K562 (cell line): ENCODE data around the gene LSM8. TPM values are rescaled to one million over a fixed set of nuclear protein-coding genes. Genes with fewer than 3 reads are reported as not detected.

Source experiments
- ARID1B ChIP-seq: fragments of 450-650 bp; IDR thresholded peaks from 2 replicates; pipeline ENCODE4 v1.6.1; 2016; ENCODE audit warnings: antibody characterized with exemption, mild to moderate bottlenecking, inconsistent platforms
- GABPA ChIP-seq: fragments of 200-800 bp; sonication (Bioruptor generic); conservative IDR thresholded peaks from 2 replicates; pipeline ENCODE4 v1.6.1; 2016; ENCODE audit warnings: low read depth, missing genetic modification characterization, missing compliant biosample characterization
- MIER1 ChIP-seq: fragments of 450-650 bp; IDR thresholded peaks from 2 replicates; pipeline ENCODE4 v1.6.1; 2016; ENCODE audit warnings: antibody characterized with exemption, mild to moderate bottlenecking, low read depth
- TCF3 ChIP-seq: sonication (generic); formaldehyde crosslinking; IDR thresholded peaks from 2 replicates; pipeline ENCODE4 v1.4.0; 2020; ENCODE audit warnings: mild to moderate bottlenecking, missing genetic modification reagents
- polyA plus RNA-seq, 8 experiments: library from polyadenylated mRNA; depleted of rRNA in 4 of 8; stranded (reverse) in 5 of 8; unstranded in 3 of 8; fragments of >200 nt; fragmentation: Nextera tagmentation in 2 of 8; fragmentation: Illumina TruSeq in 1 of 8; extraction: Ambion mirVana in 2 of 8; extraction: Trizol in 1 of 8; gene quantifications; 2 replicates each; pipeline versions ENCODE4 v1.2.1 to v1.2.3, GENCODE V29; 2011 to 2014; ENCODE audit warnings: inconsistent platforms in 1 of 8, missing spikeins in 1 of 8
- total RNA-seq, 7 experiments: library from RNA; depleted of rRNA in 6 of 7; stranded (reverse); fragments of >200 nt in 6 of 7; fragmentation: Illumina TruSeq in 2 of 7; extraction: Trizol in 2 of 7; gene quantifications; 2 replicates each; pipeline versions ENCODE4 v1.2.1 to v1.2.3, GENCODE V29; 2011 to 2021; ENCODE audit warnings: low replicate concordance in 1 of 7
- TF ChIP-seq, protein P1 (sequence below), 2 experiments: fragments of 150-350 bp in 1 of 2; IDR thresholded peaks; 2 replicates each; pipeline ENCODE4 v1.6.1; 2012 to 2016; ENCODE audit warnings: low read depth in 2 of 2, low read length in 2 of 2, mild to moderate bottlenecking in 1 of 2, moderate library complexity in 1 of 2
- TF ChIP-seq, protein P2 (sequence below): fragments of 250-450 bp; sonication (Bioruptor Pico); IDR thresholded peaks from 2 replicates; pipeline ENCODE4 v1.8.0; 2022; ENCODE audit warnings: moderate library complexity, mild to moderate bottlenecking, inconsistent platforms
- TF ChIP-seq, protein P3 (sequence below): IDR thresholded peaks from 2 replicates; pipeline ENCODE4 v1.6.1; 2014; ENCODE audit warnings: antibody characterized with exemption
- TF ChIP-seq, protein P4 (sequence below): IDR thresholded peaks from 2 replicates; pipeline ENCODE4 v1.6.1; 2012; ENCODE audit warnings: low read depth, low read length, improper control_type of control experiment, borderline replicate concordance
- TF ChIP-seq, protein P5 (sequence below): IDR thresholded peaks from 3 replicates; pipeline ENCODE4 v1.6.1; 2011; ENCODE audit warnings: borderline replicate concordance, mild to moderate bottlenecking, moderate library complexity; ENCODE audit not compliant: insufficient read length; ENCODE audit errors: extremely low read depth

Gene LSM8
- total and polyA plus RNA-seq, 9 of the 15 experiments (the other 6 are each of a cell fraction or from before 2014, with no cell fraction given) = 81.5 to 340 (median 180) TPM

DNA sequence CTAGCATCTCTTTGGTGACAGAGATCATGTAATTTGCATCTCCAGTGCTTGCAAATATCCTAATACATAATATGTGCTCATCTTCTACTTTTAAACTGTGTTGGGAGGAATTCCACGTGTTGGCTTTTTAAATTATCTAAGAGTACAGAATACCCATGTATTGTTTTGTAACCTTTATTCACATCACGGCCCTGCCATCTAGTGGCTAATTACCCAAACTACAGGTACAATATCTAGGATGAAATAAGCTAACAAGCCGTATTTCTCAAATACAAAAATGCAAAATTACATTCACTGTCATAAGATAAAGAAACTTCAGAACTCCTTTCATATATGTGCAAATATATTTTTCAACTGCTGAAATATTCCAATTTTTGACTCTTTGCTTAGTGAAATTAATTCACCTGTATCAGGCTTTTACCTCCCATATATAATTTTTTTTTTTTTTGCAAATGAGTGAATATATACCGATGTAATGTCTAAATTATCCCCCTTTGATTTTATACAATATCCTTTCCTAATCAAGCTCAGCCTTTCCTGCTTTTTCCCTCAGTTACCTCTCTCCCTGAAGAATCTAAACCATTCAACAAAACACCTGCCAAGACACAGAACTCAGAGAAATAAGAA is 30.3 kb upstream of the LSM8 start (continued):
- TF ChIP-seq, protein P1, sequence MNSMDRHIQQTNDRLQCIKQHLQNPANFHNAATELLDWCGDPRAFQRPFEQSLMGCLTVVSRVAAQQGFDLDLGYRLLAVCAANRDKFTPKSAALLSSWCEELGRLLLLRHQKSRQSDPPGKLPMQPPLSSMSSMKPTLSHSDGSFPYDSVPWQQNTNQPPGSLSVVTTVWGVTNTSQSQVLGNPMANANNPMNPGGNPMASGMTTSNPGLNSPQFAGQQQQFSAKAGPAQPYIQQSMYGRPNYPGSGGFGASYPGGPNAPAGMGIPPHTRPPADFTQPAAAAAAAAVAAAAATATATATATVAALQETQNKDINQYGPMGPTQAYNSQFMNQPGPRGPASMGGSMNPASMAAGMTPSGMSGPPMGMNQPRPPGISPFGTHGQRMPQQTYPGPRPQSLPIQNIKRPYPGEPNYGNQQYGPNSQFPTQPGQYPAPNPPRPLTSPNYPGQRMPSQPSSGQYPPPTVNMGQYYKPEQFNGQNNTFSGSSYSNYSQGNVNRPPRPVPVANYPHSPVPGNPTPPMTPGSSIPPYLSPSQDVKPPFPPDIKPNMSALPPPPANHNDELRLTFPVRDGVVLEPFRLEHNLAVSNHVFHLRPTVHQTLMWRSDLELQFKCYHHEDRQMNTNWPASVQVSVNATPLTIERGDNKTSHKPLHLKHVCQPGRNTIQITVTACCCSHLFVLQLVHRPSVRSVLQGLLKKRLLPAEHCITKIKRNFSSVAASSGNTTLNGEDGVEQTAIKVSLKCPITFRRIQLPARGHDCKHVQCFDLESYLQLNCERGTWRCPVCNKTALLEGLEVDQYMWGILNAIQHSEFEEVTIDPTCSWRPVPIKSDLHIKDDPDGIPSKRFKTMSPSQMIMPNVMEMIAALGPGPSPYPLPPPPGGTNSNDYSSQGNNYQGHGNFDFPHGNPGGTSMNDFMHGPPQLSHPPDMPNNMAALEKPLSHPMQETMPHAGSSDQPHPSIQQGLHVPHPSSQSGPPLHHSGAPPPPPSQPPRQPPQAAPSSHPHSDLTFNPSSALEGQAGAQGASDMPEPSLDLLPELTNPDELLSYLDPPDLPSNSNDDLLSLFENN (IDR thresholded peaks at IDR 0.05; ENCODE audit: low read depth in 2 of 2, low read length in 2 of 2) = no peak
- TF ChIP-seq, protein P2, sequence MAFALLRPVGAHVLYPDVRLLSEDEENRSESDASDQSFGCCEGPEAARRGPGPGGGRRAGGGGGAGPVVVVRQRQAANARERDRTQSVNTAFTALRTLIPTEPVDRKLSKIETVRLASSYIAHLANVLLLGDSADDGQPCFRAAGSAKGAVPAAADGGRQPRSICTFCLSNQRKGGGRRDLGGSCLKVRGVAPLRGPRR (CRISPR knock-in tag) = no peak
- TF ChIP-seq, protein P3, sequence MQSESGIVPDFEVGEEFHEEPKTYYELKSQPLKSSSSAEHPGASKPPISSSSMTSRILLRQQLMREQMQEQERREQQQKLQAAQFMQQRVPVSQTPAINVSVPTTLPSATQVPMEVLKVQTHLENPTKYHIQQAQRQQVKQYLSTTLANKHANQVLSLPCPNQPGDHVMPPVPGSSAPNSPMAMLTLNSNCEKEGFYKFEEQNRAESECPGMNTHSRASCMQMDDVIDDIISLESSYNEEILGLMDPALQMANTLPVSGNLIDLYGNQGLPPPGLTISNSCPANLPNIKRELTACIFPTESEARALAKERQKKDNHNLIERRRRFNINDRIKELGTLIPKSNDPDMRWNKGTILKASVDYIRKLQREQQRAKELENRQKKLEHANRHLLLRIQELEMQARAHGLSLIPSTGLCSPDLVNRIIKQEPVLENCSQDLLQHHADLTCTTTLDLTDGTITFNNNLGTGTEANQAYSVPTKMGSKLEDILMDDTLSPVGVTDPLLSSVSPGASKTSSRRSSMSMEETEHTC = no peak
- TF ChIP-seq TCF3 = no peak
- TF ChIP-seq GABPA (tag) = no peak
- TF ChIP-seq, protein P4, sequence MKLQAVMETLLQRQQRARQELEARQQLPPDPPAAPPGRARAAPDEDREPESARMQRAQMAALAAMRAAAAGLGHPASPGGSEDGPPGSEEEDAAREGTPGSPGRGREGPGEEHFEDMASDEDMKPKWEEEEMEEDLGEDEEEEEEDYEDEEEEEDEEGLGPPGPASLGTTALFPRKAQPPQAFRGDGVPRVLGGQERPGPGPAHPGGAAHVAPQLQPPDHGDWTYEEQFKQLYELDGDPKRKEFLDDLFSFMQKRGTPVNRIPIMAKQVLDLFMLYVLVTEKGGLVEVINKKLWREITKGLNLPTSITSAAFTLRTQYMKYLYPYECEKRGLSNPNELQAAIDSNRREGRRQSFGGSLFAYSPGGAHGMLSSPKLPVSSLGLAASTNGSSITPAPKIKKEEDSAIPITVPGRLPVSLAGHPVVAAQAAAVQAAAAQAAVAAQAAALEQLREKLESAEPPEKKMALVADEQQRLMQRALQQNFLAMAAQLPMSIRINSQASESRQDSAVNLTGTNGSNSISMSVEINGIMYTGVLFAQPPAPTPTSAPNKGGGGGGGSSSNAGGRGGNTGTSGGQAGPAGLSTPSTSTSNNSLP = 0 out of 2 replicates have a peak, but pooled peaks have one; percentile 42
- TF ChIP-seq ARID1B = no peak
- TF ChIP-seq, protein P5, sequence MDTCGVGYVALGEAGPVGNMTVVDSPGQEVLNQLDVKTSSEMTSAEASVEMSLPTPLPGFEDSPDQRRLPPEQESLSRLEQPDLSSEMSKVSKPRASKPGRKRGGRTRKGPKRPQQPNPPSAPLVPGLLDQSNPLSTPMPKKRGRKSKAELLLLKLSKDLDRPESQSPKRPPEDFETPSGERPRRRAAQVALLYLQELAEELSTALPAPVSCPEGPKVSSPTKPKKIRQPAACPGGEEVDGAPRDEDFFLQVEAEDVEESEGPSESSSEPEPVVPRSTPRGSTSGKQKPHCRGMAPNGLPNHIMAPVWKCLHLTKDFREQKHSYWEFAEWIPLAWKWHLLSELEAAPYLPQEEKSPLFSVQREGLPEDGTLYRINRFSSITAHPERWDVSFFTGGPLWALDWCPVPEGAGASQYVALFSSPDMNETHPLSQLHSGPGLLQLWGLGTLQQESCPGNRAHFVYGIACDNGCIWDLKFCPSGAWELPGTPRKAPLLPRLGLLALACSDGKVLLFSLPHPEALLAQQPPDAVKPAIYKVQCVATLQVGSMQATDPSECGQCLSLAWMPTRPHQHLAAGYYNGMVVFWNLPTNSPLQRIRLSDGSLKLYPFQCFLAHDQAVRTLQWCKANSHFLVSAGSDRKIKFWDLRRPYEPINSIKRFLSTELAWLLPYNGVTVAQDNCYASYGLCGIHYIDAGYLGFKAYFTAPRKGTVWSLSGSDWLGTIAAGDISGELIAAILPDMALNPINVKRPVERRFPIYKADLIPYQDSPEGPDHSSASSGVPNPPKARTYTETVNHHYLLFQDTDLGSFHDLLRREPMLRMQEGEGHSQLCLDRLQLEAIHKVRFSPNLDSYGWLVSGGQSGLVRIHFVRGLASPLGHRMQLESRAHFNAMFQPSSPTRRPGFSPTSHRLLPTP = no peak
- TF ChIP-seq MIER1 = no peak
